ENCODE data around the gene SLC66A3.

The SLC66A3 gene

DNA sequence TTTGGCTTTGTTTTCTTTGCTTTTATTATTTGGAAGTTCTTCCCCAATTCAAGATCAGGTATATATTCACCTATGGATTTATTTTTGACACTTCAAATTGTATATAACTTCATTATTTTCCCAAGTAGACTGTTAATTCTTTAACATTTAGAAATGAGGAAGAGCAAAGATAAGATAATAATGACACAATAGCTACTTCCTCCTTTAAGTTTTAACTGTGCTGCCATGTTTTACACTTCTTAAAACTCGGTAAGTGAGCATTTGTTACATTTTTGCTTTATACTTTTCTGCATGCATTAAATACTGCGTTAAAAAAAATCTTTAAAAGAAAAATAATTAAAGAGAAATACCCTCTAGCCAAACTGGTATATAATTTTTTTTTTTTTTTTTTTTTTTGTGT lies 32.5 kb downstream of the SLC66A3 start:
- Histone ChIP-seq H3K36me3 (ENCODE audit: insufficient read depth, low read length) (peaks cover 4% of the 10 kb centered on the region; the same call in 1 of the 2 replicates), H3K9me2 (ENCODE audit: low read depth, low read length) (no peaks in the 10 kb centered on the region), H3K9me3 (ENCODE audit: low read length) (no peaks in the 10 kb centered on the region), H3F3A (ENCODE audit: insufficient read depth, low read length) (no peaks in the 10 kb centered on the region), H3K9ac (ENCODE audit: low read length) (no peak overlapping the region), H4K20me1 (ENCODE audit: insufficient read depth, low read length) (no peaks in the 10 kb centered on the region), H3K4me1 (ENCODE audit: insufficient read depth, low read length, severe bottlenecking) (no peaks in the 10 kb centered on the region), H3K4me2 (ENCODE audit: low read length) (no peak overlapping the region), H3K4me3 (ENCODE audit: low read depth, low read length, poor library complexity, severe bottlenecking) (no peak overlapping the region), H3K27me3 (ENCODE audit: insufficient read depth, low read length) (no peaks in the 10 kb centered on the region), H3K79me2 (ENCODE audit: insufficient read depth, low read length) (no peaks in the 10 kb centered on the region), H2AFZ (ENCODE audit: low read length) (no peak overlapping the region), H3K27ac (ENCODE audit: low read depth, low read length, poor library complexity, severe bottlenecking) (no peak overlapping the region)
- TF ChIP-seq, protein P1, sequence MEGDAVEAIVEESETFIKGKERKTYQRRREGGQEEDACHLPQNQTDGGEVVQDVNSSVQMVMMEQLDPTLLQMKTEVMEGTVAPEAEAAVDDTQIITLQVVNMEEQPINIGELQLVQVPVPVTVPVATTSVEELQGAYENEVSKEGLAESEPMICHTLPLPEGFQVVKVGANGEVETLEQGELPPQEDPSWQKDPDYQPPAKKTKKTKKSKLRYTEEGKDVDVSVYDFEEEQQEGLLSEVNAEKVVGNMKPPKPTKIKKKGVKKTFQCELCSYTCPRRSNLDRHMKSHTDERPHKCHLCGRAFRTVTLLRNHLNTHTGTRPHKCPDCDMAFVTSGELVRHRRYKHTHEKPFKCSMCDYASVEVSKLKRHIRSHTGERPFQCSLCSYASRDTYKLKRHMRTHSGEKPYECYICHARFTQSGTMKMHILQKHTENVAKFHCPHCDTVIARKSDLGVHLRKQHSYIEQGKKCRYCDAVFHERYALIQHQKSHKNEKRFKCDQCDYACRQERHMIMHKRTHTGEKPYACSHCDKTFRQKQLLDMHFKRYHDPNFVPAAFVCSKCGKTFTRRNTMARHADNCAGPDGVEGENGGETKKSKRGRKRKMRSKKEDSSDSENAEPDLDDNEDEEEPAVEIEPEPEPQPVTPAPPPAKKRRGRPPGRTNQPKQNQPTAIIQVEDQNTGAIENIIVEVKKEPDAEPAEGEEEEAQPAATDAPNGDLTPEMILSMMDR (IDR thresholded peaks at IDR 0.05; ENCODE audit: low read length), result no peak
- TF ChIP-seq EZH2 (IDR thresholded peaks at IDR 0.05; ENCODE audit: borderline replicate concordance, low read length), result no peak

DNA sequence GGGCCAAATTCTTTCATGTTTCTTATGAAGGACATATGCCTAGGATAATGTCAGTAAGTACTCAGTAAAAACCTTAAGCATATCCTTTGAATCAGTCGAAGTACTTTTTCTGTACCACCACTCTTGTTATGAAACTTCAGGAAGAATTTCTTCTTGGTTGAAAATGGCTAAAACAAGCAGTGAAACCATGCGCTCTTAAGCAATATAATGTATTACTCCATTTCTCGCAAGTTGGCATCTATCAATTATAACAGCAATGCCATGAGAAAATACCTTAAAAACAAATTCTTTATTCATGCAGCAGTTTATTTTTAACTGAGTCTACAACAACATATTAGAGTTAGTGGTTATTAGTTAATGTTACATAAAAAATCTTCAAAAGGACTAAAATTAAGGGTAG lies 41.0 kb downstream of the SLC66A3 start:
- Histone ChIP-seq H3K36me3 (ENCODE audit: insufficient read depth, low read length) (peaks cover 30% of the 10 kb centered on the region; the same call in 1 of the 2 replicates), H2AFZ (ENCODE audit: low read length) (no peak overlapping the region), H3K79me2 (ENCODE audit: insufficient read depth, low read length) (no peaks in the 10 kb centered on the region), H3K9me3 (ENCODE audit: low read length) (no peaks in the 10 kb centered on the region), H3K4me3 (ENCODE audit: low read depth, low read length, poor library complexity, severe bottlenecking) (no peak overlapping the region), H3K4me1 (ENCODE audit: insufficient read depth, low read length, severe bottlenecking) (no peaks in the 10 kb centered on the region), H3K27me3 (ENCODE audit: insufficient read depth, low read length) (no peaks in the 10 kb centered on the region), H3F3A (ENCODE audit: insufficient read depth, low read length) (no peaks in the 10 kb centered on the region), H3K27ac (ENCODE audit: low read depth, low read length, poor library complexity, severe bottlenecking) (no peak overlapping the region), H3K4me2 (ENCODE audit: low read length) (no peak overlapping the region), H4K20me1 (ENCODE audit: insufficient read depth, low read length) (no peaks in the 10 kb centered on the region), H3K9ac (ENCODE audit: low read length) (no peak overlapping the region), H3K9me2 (ENCODE audit: low read depth, low read length) (no peaks in the 10 kb centered on the region)
- TF ChIP-seq EZH2 (IDR thresholded peaks at IDR 0.05; ENCODE audit: borderline replicate concordance, low read length), result no peak
- TF ChIP-seq, protein P1 (IDR thresholded peaks at IDR 0.05; ENCODE audit: low read length), result no peak

DNA sequence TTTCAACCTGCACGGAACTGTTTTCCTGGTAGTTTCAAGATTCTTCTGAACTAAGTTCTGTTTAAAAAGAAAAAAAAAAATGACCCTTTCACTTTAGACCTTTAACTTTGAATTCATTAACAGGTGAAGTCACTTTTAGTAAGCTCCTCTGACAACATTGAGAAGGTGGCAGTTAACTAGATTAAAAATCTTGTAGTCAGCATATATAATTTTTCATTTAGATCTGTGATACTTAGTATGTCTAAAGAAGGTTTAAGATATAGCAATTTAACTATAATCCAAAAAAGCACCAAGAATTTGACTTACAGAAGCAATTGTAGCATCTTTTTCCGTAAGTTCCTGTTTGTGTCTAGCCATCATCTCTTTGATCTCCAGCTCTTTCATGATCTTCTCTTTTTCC lies 45.4 kb downstream of the SLC66A3 start:
- H3K27ac ChIP-seq (ENCODE audit: low read depth, low read length, poor library complexity, severe bottlenecking), result no peak overlapping the region
- H3K9me2 ChIP-seq (ENCODE audit: low read depth, low read length), result no peaks in the 10 kb centered on the region
- no peaks in the 10 kb centered on the region for H3F3A ChIP-seq (ENCODE audit: insufficient read depth, low read length)
- H3K9ac ChIP-seq (ENCODE audit: low read length), result no peak overlapping the region
- no peak overlapping the region for H2AFZ ChIP-seq (ENCODE audit: low read length)
- H3K36me3 ChIP-seq (ENCODE audit: insufficient read depth, low read length), result peaks cover 25% of the 10 kb centered on the region; the same call in 1 of the 2 replicates
- no peak overlapping the region for H3K4me3 ChIP-seq (ENCODE audit: low read depth, low read length, poor library complexity, severe bottlenecking)
- no peaks in the 10 kb centered on the region for H3K4me1 ChIP-seq (ENCODE audit: insufficient read depth, low read length, severe bottlenecking)
- no peak overlapping the region for H3K4me2 ChIP-seq (ENCODE audit: low read length)
- no peaks in the 10 kb centered on the region for H4K20me1 ChIP-seq (ENCODE audit: insufficient read depth, low read length)
- H3K79me2 ChIP-seq (ENCODE audit: insufficient read depth, low read length), result no peaks in the 10 kb centered on the region
- no peaks in the 10 kb centered on the region for H3K9me3 ChIP-seq (ENCODE audit: low read length)
- H3K27me3 ChIP-seq (ENCODE audit: insufficient read depth, low read length), result no peaks in the 10 kb centered on the region
- TF ChIP-seq EZH2 (IDR thresholded peaks at IDR 0.05; ENCODE audit: borderline replicate concordance, low read length), result no peak
- TF ChIP-seq, protein P1 (IDR thresholded peaks at IDR 0.05; ENCODE audit: low read length), result no peak

Measured in OCI-LY1 (cell line).